Measurements from ENCODE around the gene HTT. TPM values are rescaled to one million over a fixed set of nuclear protein-coding genes. Genes with fewer than 3 reads are reported as not detected.
"Not testable (repeated sequence)": the region's sequence is repeated elsewhere in the genome, so short reads cannot be mapped to it uniquely, and the experiment has no call there.

HTT gene
- total RNA-seq, 2 donors from 2014 or later: 23.2 to 25.2 TPM

- no peak for DNase-seq
- no peak for ATAC-seq
- intact Hi-C loops (cut with DNase I): no loop called here
Measured at GRCh38 chr4:3136454-3136853, 62.0 kb downstream of the HTT start.

GRCh38 chr4:3137908-3138307 lies 63.4 kb downstream of the HTT start:
- ATAC-seq (no peak), DNase-seq (no peak)
- intact Hi-C loops (cut with DNase I): no loop called here

GRCh38 chr4:3145234-3145924 lies 70.9 kb downstream of the HTT start:
- intact Hi-C loops (cut with DNase I): no loop called here
- ATAC-seq: no peak
- DNase-seq: no peak

- DNase-seq (no peak), ATAC-seq (no peak)
- intact Hi-C loops (cut with DNase I): no loop called here
Measured at GRCh38 chr4:3148926-3149325, 74.4 kb downstream of the HTT start.

- DNase-seq; ATAC-seq; intact Hi-C loops (cut with DNase I): not testable (repeated sequence)
Measured at GRCh38 chr4:3151238-3151637, 76.8 kb downstream of the HTT start.

GRCh38 chr4:3157366-3157765 lies 82.9 kb downstream of the HTT start:
- intact Hi-C loops (cut with DNase I): no loop called here
- ATAC-seq: no peak
- DNase-seq: no peak

- ATAC-seq (no peak), DNase-seq (no peak)
- intact Hi-C loops (cut with DNase I): no loop called here
Measured at GRCh38 chr4:3158841-3159240, 84.4 kb downstream of the HTT start.

- DNase-seq (no peak), ATAC-seq (no peak)
- intact Hi-C loops (cut with DNase I): no loop called here
Measured at GRCh38 chr4:3160438-3160837, 86.0 kb downstream of the HTT start.

- ATAC-seq; intact Hi-C loops (cut with DNase I): not testable (repeated sequence)
Measured at GRCh38 chr4:3161044-3161443, 86.6 kb downstream of the HTT start.

GRCh38 chr4:3166434-3166833 lies 92.0 kb downstream of the HTT start:
- DNase-seq; ATAC-seq; intact Hi-C loops (cut with DNase I): not testable (repeated sequence)

More at GRCh38 chr4:3161044-3161443, 86.6 kb downstream of the HTT start:
- not testable (repeated sequence) for DNase-seq

GRCh38 chr4:3168029-3168428 lies 93.5 kb downstream of the HTT start:
- ATAC-seq: peak; percentile 38 to 85
- DNase-seq: no peak
- intact Hi-C loops (cut with DNase I): no loop called here

GRCh38 chr4:3174371-3175338 lies 100.2 kb downstream of the HTT start:
- intact Hi-C loops (cut with DNase I): no loop called here
- DNase-seq: no peak
- ATAC-seq: peak; percentile 41 to 49

GRCh38 chr4:3176367-3177229 lies 102.1 kb downstream of the HTT start:
- intact Hi-C loops (cut with DNase I): no loop called here
- no peak for ATAC-seq
- DNase-seq: no peak

GRCh38 chr4:3177426-3177825 lies 102.9 kb downstream of the HTT start:
- intact Hi-C loops (cut with DNase I): no loop called here
- DNase-seq: no peak
- ATAC-seq: no peak

GRCh38 chr4:3177905-3178304 lies 103.4 kb downstream of the HTT start:
- no peak for DNase-seq
- no peak for ATAC-seq
- intact Hi-C loops (cut with DNase I): no loop called here

GRCh38 chr4:3178351-3178750 lies 103.9 kb downstream of the HTT start:
- no peak for ATAC-seq
- no peak for DNase-seq
- intact Hi-C loops (cut with DNase I): no loop called here

GRCh38 chr4:3179126-3179706 lies 104.7 kb downstream of the HTT start:
- DNase-seq: no peak
- intact Hi-C loops (cut with DNase I): no loop called here
- ATAC-seq: peak in 1 of 2 donors; percentile 16

- no peak for DNase-seq
- no peak for ATAC-seq
- intact Hi-C loops (cut with DNase I): no loop called here
Measured at GRCh38 chr4:3183008-3183407, 108.5 kb downstream of the HTT start.

- DNase-seq: no peak
- no peak for ATAC-seq
- intact Hi-C loops (cut with DNase I): no loop called here
Measured at GRCh38 chr4:3184725-3185124, 110.2 kb downstream of the HTT start.
